Right cardiac atrium (tissue), 5 donors: ENCODE results near the gene VSIG10L2. TPM values are rescaled to one million over a fixed set of nuclear protein-coding genes. Genes with fewer than 3 reads are reported as not detected.

Experiments used
- ATAC-seq, 2 donors: fragments of 200-7000 bp; cut with Tn5 transposase; one replicate each; pipeline versions ENCODE4 v1.8.0 to v1.9.1; 2020; ENCODE audit warnings: moderate library complexity in 2 of 2, mild to moderate bottlenecking in 1 of 2
- DNase-seq, 3 donors: peaks; one replicate each; pipeline ENCODE4 v3.0.0-alpha.2; 2020
- H3K27ac ChIP-seq: one replicate; pipeline ENCODE4 v1.5.1; 2013; ENCODE audit warnings: mild to moderate bottlenecking, low read length, control low read depth, moderate library complexity
- H3K27me3 ChIP-seq: one replicate; pipeline ENCODE4 v1.6.1; 2013; ENCODE audit not compliant: control insufficient read depth, insufficient read depth
- H3K4me1 ChIP-seq: one replicate; pipeline ENCODE4 v1.6.1; 2013; ENCODE audit warnings: low read length; ENCODE audit not compliant: control insufficient read depth, insufficient read depth
- H3K4me3 ChIP-seq: one replicate; pipeline ENCODE4 v1.5.1; 2013; ENCODE audit warnings: low read length, control low read depth
- H3K9me3 ChIP-seq: one replicate; pipeline ENCODE4 v1.6.1; 2013; ENCODE audit warnings: low read length; ENCODE audit not compliant: control insufficient read depth
- WGBS: extraction: QIAGEN DNeasy Blood & Tissue Kit; methylation state at CpG from one replicate; pipeline ENCODE4 v1.1.7; 2013; 5-methylcytosine and 5-hydroxymethylcytosine counted together
- intact Hi-C, 4 donors: fragments of 100-400 bp; cut with DNase I; formaldehyde crosslinking; loops; one replicate each; pipeline versions ENCODE4 v1.11.0 to v1.14.0; 2022 to 2023
- polyA plus RNA-seq: library from polyadenylated mRNA; stranded (reverse); fragments of 200-250 nt; gene quantifications from one replicate; pipeline ENCODE4 v1.2.3, GENCODE V29; 2013
- total RNA-seq, 4 donors: library from RNA; stranded (reverse); fragmentation: NEBNext Ultra II Directional; extraction: Animal tissue kit (Norgen Biotek cat#: 25700); gene quantifications; one replicate each; pipeline ENCODE4 v1.2.1, GENCODE V29; 2021
- donor health status: healthy with polysubstance abuse.
- donor health status: DM: no; HTN: yes; CAD: no.
- donor health status: DM: no; HTN: no; CAD: no.
- donor health status: DM: no; HTN: yes; CAD: no; lungs with severe emphysema.
- donor health status: DM: yes; HTN: yes; CAD: no.

VSIG10L2 gene
- total and polyA plus RNA-seq, 5 donors = 0.29 to 0.50 TPM; not detected in 3

GRCh38 chr11:125918140-125918840 is 27.6 kb upstream of the VSIG10L2 start:
- Histone ChIP-seq H3K4me3 (no peak overlapping the region), H3K27me3 (no peaks in the 10 kb centered on the region), H3K27ac (no peak overlapping the region), H3K4me1 (no peaks in the 10 kb centered on the region), H3K9me3 (no peaks in the 10 kb centered on the region)
- whole genome bisulfite sequencing = 80% methylated on average over 13 of the region's 13 CpGs
- intact Hi-C loops = no loop called here
- DNase-seq (no peak), ATAC-seq (no peak)

GRCh38 chr11:125921042-125921441 is 24.8 kb upstream of the VSIG10L2 start:
- intact Hi-C loops = loop anchor here in 2 of 4 donors (5.0 kb wide), 2 partner anchors 271 to 276 kb away; no protein-coding TSS in a partner anchor
- H3K9me3 ChIP-seq = no peaks in the 10 kb centered on the region
- no peaks in the 10 kb centered on the region for H3K4me1 ChIP-seq
- no peak for DNase-seq
- H3K27ac ChIP-seq = no peak overlapping the region
- no peak for ATAC-seq
- H3K27me3 ChIP-seq = no peaks in the 10 kb centered on the region
- WGBS = 84% methylated on average over 9 of the region's 9 CpGs
- H3K4me3 ChIP-seq = no peak overlapping the region

- Histone ChIP-seq H3K4me3 (no peak overlapping the region), H3K27me3 (no peaks in the 10 kb centered on the region), H3K9me3 (no peaks in the 10 kb centered on the region), H3K4me1 (no peaks in the 10 kb centered on the region), H3K27ac (no peak overlapping the region)
- 77% methylated on average over 3 of the region's 3 CpGs for WGBS
- intact Hi-C loops = loop anchor here in 3 of 4 donors (2.0 to 5.0 kb wide), 3 partner anchors 270 to 275 kb away; no protein-coding TSS in a partner anchor
- DNase-seq (no peak), ATAC-seq (no peak)
Observed at GRCh38 chr11:125922156-125922555, 23.7 kb upstream of the VSIG10L2 start.

- 6% methylated on average over 8 of the region's 8 CpGs for WGBS
- peak; percentile 62 to 83 for ATAC-seq
Observed at GRCh38 chr11:125923012-125923579, 22.7 kb upstream of the VSIG10L2 start.

GRCh38 chr11:125923633-125924032 is 22.2 kb upstream of the VSIG10L2 start:
- H3K4me1 ChIP-seq = no peaks in the 10 kb centered on the region
- no peak for DNase-seq
- no peaks in the 10 kb centered on the region for H3K27me3 ChIP-seq
- no peak for ATAC-seq
- H3K27ac ChIP-seq = no peak overlapping the region
- no peak overlapping the region for H3K4me3 ChIP-seq
- intact Hi-C loops = loop anchor here (1.0 to 5.0 kb wide), 4 partner anchors 269 to 274 kb away; no protein-coding TSS in a partner anchor
- 94% methylated on average over 8 of the region's 8 CpGs for WGBS
- H3K9me3 ChIP-seq = no peaks in the 10 kb centered on the region

More at GRCh38 chr11:125923012-125923579, 22.7 kb upstream of the VSIG10L2 start:
- H3K27ac ChIP-seq = no peak overlapping the region
- no peaks in the 10 kb centered on the region for H3K4me1 ChIP-seq
- intact Hi-C loops = loop anchor here (1.0 to 5.0 kb wide), 4 partner anchors 269 to 274 kb away; no protein-coding TSS in a partner anchor
- no peak overlapping the region for H3K4me3 ChIP-seq
- H3K9me3 ChIP-seq = no peaks in the 10 kb centered on the region
- DNase-seq = peak; percentile 53 to 79 (median 67)
- no peaks in the 10 kb centered on the region for H3K27me3 ChIP-seq

GRCh38 chr11:125924384-125925007 is 21.3 kb upstream of the VSIG10L2 start:
- 89% methylated on average over 9 of the region's 9 CpGs for WGBS
- Histone ChIP-seq H3K27ac (no peak overlapping the region), H3K4me1 (no peaks in the 10 kb centered on the region), H3K4me3 (no peak overlapping the region), H3K9me3 (no peaks in the 10 kb centered on the region), H3K27me3 (no peaks in the 10 kb centered on the region)
- intact Hi-C loops = loop anchor here in 2 of 4 donors (5.0 kb wide), 2 partner anchors 268 to 273 kb away; no protein-coding TSS in a partner anchor
- ATAC-seq (peak in 1 of 2 donors; percentile 16), DNase-seq (no peak)

GRCh38 chr11:125925247-125925740 is 20.6 kb upstream of the VSIG10L2 start:
- no peaks in the 10 kb centered on the region for H3K9me3 ChIP-seq
- no peak overlapping the region for H3K4me3 ChIP-seq
- WGBS = 52% methylated on average over 6 of the region's 6 CpGs
- H3K4me1 ChIP-seq = no peaks in the 10 kb centered on the region
- intact Hi-C loops = no loop called here
- no peaks in the 10 kb centered on the region for H3K27me3 ChIP-seq
- no peak overlapping the region for H3K27ac ChIP-seq
- no peak for DNase-seq
- no peak for ATAC-seq

GRCh38 chr11:125925804-125926203 is 20.0 kb upstream of the VSIG10L2 start:
- 61% methylated on average over 3 of the region's 3 CpGs for WGBS
- Histone ChIP-seq H3K4me3 (no peak overlapping the region), H3K27ac (no peak overlapping the region), H3K4me1 (no peaks in the 10 kb centered on the region), H3K9me3 (no peaks in the 10 kb centered on the region), H3K27me3 (no peaks in the 10 kb centered on the region)
- ATAC-seq = no peak
- intact Hi-C loops = no loop called here
- DNase-seq = no peak

- Histone ChIP-seq H3K4me3 (no peak overlapping the region), H3K9me3 (no peaks in the 10 kb centered on the region), H3K4me1 (no peaks in the 10 kb centered on the region), H3K27ac (no peak overlapping the region), H3K27me3 (no peaks in the 10 kb centered on the region)
- DNase-seq (no peak), ATAC-seq (no peak)
- intact Hi-C loops = no loop called here
- 91% methylated on average over 12 of the region's 12 CpGs for WGBS
Observed at GRCh38 chr11:125926682-125927081, 19.2 kb upstream of the VSIG10L2 start.

- intact Hi-C loops = no loop called here
- Histone ChIP-seq H3K4me3 (no peak overlapping the region), H3K27me3 (no peaks in the 10 kb centered on the region), H3K4me1 (no peaks in the 10 kb centered on the region), H3K27ac (no peak overlapping the region), H3K9me3 (no peaks in the 10 kb centered on the region)
- ATAC-seq (no peak), DNase-seq (no peak)
- 77% methylated on average over 9 of the region's 9 CpGs for WGBS
Observed at GRCh38 chr11:125929445-125930075, 16.3 kb upstream of the VSIG10L2 start.
